Measurements from ENCODE around the gene KNDC1. TPM values are rescaled to one million over a fixed set of nuclear protein-coding genes. Genes with fewer than 3 reads are reported as not detected.

The KNDC1 gene
- total and polyA plus RNA-seq, 2 of the 4 experiments (the other 2 are of a cell fraction): 0.18 to 1.1 TPM

DNA sequence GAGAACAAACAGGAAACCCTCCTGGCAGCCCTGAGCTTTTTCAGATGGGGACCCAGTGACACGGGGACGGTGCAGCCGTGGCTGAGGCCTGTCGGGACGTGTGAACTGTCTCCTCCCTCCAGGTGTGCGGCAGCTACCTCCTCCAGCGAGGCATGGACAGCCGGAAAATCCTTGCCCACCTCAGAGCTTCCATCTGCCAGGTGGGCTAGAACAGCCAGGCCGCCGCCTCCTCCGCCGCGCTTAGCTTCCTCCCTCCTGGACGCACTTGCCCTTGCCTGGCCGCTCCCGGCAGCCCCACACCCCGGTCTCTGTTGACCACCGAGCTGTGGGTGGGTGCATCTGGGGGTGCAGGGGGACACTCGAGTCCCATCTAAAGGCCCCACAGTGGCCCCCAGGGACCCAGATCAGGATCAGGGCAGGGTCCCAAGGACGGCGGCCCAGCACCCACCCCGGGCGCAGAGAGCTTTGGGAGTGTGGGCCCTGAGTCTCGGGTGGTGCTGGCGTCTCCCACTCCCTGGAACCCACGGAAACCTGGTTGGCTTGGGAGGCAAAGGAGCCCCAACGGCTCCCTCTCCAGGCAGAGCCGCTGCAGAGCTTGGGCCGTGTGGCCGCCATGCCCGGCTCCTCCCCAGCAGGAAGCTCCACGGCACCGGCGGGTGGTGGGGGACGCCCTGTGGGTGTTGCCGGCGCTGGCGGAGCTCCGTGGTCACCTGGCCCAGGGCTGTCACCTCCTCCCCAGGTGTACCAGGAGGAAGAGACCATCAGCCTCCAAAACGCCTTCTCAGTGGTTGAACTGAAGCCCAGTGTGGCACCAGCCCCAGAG, 37.1 kb downstream of the KNDC1 start:
- no peak overlapping the region for H2AK5ac ChIP-seq (ENCODE audit: low read depth, low read length)
- H2BK120ac ChIP-seq (ENCODE audit: low read depth, low read length): no peak overlapping the region
- in situ Hi-C loops (cut with MboI; ENCODE audit: low sequenced_read_pairs) (no loop called here), intact Hi-C loops (cut with micrococcal nuclease) (no loop called here), dilution Hi-C loops (cut with HindIII; ENCODE audit: low sequenced_read_pairs, unreplicated experiment) (no loop called here)
- no peak overlapping the region for H3K27ac ChIP-seq (ENCODE audit: insufficient read depth, low read length)
- DNase-seq: no peak
- no peak overlapping the region for H4K91ac ChIP-seq (ENCODE audit: insufficient read depth, low read depth, low read length)
- no peak for TF ChIP-seq MXI1 (IDR thresholded peaks at IDR 0.05; ENCODE audit: borderline replicate concordance, low read depth, low read length)
- no peaks in the 10 kb centered on the region for H3K9me1 ChIP-seq (ENCODE audit: insufficient read depth, low read length)
- 76% methylated on average over 15 of the region's 40 CpGs; no CpG with 5 or more reads in 1 of the 2 experiments for WGBS, 2 experiments (ENCODE audit: extremely low coverage in 2 of 2, insufficient read length in 1 of 2)
- no peak overlapping the region for H3K4ac ChIP-seq (ENCODE audit: low read depth, low read length)
- H3K4me3 ChIP-seq (ENCODE audit: insufficient read depth, low read depth, low read length): no peak overlapping the region
- no peak overlapping the region for H4K8ac ChIP-seq (ENCODE audit: low read depth in 2 of 2, low read length in 2 of 2)
- no peak overlapping the region for H2AFZ ChIP-seq (replicated peaks; ENCODE audit: low read length, poor library complexity)
- ChIA-PET CTCF (no interaction called here), POLR2A (ENCODE audit: unreplicated experiment) (no interaction called here)
- H2AK9ac ChIP-seq (replicated peaks; ENCODE audit: low read depth, low read length, poor library complexity): no peak overlapping the region
- H3K79me1 ChIP-seq (ENCODE audit: low read depth in 1 of 2, low read length in 2 of 2): no peaks in the 10 kb centered on the region
- H2BK15ac ChIP-seq (ENCODE audit: low read depth, low read length): no peak overlapping the region
- no peaks in the 10 kb centered on the region for H3K9me3 ChIP-seq (ENCODE audit: control insufficient read depth, insufficient read depth, low read length)
- H3K9ac ChIP-seq (ENCODE audit: low read depth, low read length): no peak overlapping the region
- BruUV-seq (replicated peaks): no TSS peak
- no peak overlapping the region for H3K14ac ChIP-seq (replicated peaks; ENCODE audit: low read depth, low read length)
- H3K56ac ChIP-seq (ENCODE audit: extremely low read depth, insufficient read depth, low read length): no peak overlapping the region
- no peaks in the 10 kb centered on the region for H3K4me1 ChIP-seq (ENCODE audit: control insufficient read depth, insufficient read depth, low read length)
- no peak overlapping the region for H3K18ac ChIP-seq (ENCODE audit: low read depth, low read length)
- H4K20me1 ChIP-seq (ENCODE audit: insufficient read depth, low read length): no peaks in the 10 kb centered on the region
- H3K4me2 ChIP-seq (ENCODE audit: low read depth, low read length): no peak overlapping the region
- no peaks in the 10 kb centered on the region for H3K27me3 ChIP-seq (ENCODE audit: control insufficient read depth, insufficient read depth, low read length)
- H2BK20ac ChIP-seq (ENCODE audit: low read depth, low read length): no peak overlapping the region
- H2BK5ac ChIP-seq (ENCODE audit: low read depth, low read length, poor library complexity, severe bottlenecking): no peak overlapping the region
- no peak overlapping the region for H4K5ac ChIP-seq (ENCODE audit: low read depth, low read length)
- no peak for ATAC-seq (ENCODE audit: low read depth)
- no peak overlapping the region for H3K23ac ChIP-seq (ENCODE audit: low read depth, low read length)
- no peaks in the 10 kb centered on the region for H3K36me3 ChIP-seq (ENCODE audit: control insufficient read depth, insufficient read depth, low read length)
